GM21576 (cell line): ENCODE results near the gene FBXL20.

Experiments used
- ATAC-seq: cut with Tn5 transposase; IDR thresholded peaks from one replicate; pipeline ENCODE4 v1.9.1; 2021; ENCODE audit warnings: mild to moderate bottlenecking, moderate library complexity; ENCODE audit not compliant: unreplicated experiment

FBXL20 gene

GRCh38 chr17:39208893-39209292 lies 192.5 kb downstream of the FBXL20 start:
- ATAC-seq = peak; percentile 55

GRCh38 chr17:39208136-39208535 lies 193.3 kb downstream of the FBXL20 start:
- ATAC-seq = no peak

- no peak for ATAC-seq
These were observed 196.3 kb downstream of the FBXL20 start for GRCh38 chr17:39205112-39205526.

GRCh38 chr17:39204245-39204644 lies 197.2 kb downstream of the FBXL20 start:
- no peak for ATAC-seq
